SK-N-SH treated with all-trans-retinoic acid at 6 μM for 48 hours (cell line): ENCODE results near the gene NPLOC4.

Experiments
- ZNF8 ChIP-seq: fragments of 450-650 bp; formaldehyde crosslinking; IDR thresholded peaks from 2 replicates; pipeline ENCODE4 v1.5.0; 2020; ENCODE audit warnings: mild to moderate bottlenecking, moderate library complexity
- TF ChIP-seq, protein P1 (sequence below): fragments of 250-450 bp; sonication (Bioruptor Pico); IDR thresholded peaks from 2 replicates; pipeline ENCODE4 v1.5.1; 2020; ENCODE audit warnings: low read depth, mild to moderate bottlenecking, moderate library complexity

DNA sequence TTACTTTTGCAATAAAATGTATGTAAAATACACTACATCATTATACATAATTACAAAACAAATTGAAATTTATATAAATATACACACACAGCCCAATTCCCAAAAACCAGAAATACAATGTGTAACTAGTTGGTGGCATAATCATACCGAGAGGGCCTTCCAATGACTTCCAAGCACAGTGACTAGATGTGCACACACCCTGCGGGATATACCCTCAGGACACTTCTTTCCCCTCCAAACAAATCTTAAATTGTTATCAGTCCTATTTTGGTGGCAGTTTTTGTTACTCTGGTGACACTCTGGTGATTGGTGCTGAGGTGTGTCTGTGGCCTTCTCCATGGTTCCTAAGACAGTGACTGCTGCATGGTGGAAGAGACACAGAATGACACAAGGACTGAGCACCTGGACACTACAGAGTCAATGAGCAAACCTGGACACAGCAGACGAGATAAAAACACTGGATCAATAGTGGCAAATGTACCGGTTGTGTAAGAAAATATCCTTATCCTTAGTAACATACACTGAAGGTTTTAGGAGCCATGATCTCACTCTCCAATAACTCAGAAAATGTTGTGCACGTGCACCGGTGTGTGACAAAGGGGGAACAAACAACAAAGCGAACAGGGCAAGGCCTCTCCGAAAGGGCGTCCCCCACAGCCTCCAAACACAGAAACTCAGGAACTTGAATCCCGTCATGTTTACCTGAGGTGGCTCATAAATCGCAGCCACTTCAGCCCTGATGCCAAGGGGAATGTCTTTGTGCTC lies 32.9 kb downstream of the NPLOC4 start:
- TF ChIP-seq ZNF8: no peak
- TF ChIP-seq, protein P1, sequence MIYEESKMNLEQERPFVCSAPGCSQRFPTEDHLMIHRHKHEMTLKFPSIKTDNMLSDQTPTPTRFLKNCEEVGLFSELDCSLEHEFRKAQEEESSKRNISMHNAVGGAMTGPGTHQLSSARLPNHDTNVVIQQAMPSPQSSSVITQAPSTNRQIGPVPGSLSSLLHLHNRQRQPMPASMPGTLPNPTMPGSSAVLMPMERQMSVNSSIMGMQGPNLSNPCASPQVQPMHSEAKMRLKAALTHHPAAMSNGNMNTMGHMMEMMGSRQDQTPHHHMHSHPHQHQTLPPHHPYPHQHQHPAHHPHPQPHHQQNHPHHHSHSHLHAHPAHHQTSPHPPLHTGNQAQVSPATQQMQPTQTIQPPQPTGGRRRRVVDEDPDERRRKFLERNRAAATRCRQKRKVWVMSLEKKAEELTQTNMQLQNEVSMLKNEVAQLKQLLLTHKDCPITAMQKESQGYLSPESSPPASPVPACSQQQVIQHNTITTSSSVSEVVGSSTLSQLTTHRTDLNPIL (CRISPR knock-in tag): no peak
